GM23338 (cell line): ENCODE results near the gene DYNLRB1. TPM values are rescaled to one million over a fixed set of nuclear protein-coding genes. Genes with fewer than 3 reads are reported as not detected.

Experiments
- ATAC-seq: fragments of 200-7000 bp; cut with Tn5 transposase; 3 replicates; pipeline ENCODE4 v1.9.1; 2020
- DNase-seq: peaks from one replicate; pipeline ENCODE4 v3.0.0-alpha.2; 2015; ENCODE audit warnings: low spot score
- H2AFZ ChIP-seq: fragments of 200-600 bp; sonication (generic); 2 replicates; pipeline ENCODE4 v1.8.0; 2016; ENCODE audit warnings: antibody characterized with exemption, mild to moderate bottlenecking, moderate library complexity
- H3F3A ChIP-seq: fragments of 200-600 bp; sonication (generic); replicated peaks from 2 replicates; pipeline ENCODE4 v1.8.0; 2017; ENCODE audit warnings: antibody characterized with exemption, mixed run types, low read depth
- H3K27ac ChIP-seq: fragments of 200-600 bp; sonication (generic); 2 replicates; pipeline ENCODE4 v1.6.1; 2016; ENCODE audit warnings: low read depth
- H3K27me3 ChIP-seq: fragments of 200-600 bp; sonication (generic); 2 replicates; pipeline ENCODE4 v1.8.0; 2016; ENCODE audit warnings: mild to moderate bottlenecking, mixed run types, moderate library complexity; ENCODE audit not compliant: insufficient read depth
- H3K36me3 ChIP-seq: fragments of 200-600 bp; sonication (generic); 2 replicates; pipeline ENCODE4 v1.8.0; 2016; ENCODE audit warnings: mild to moderate bottlenecking; ENCODE audit not compliant: insufficient read depth
- H3K4me1 ChIP-seq: fragments of 200-600 bp; sonication (generic); 2 replicates; pipeline ENCODE4 v1.8.0; 2016; ENCODE audit warnings: mild to moderate bottlenecking, moderate library complexity; ENCODE audit not compliant: insufficient read depth
- H3K4me2 ChIP-seq: fragments of 200-600 bp; sonication (generic); 2 replicates; pipeline ENCODE4 v1.7.1; 2017; ENCODE audit warnings: mixed run types
- H3K4me3 ChIP-seq: fragments of 200-600 bp; sonication (generic); 2 replicates; pipeline ENCODE4 v1.6.1; 2016; ENCODE audit warnings: mixed run types
- H3K79me2 ChIP-seq: fragments of 200-600 bp; sonication (generic); replicated peaks from 2 replicates; pipeline ENCODE4 v1.8.0; 2017; ENCODE audit warnings: mild to moderate bottlenecking; ENCODE audit not compliant: insufficient read depth
- H3K9me2 ChIP-seq: fragments of 200-600 bp; sonication (generic); 2 replicates; pipeline ENCODE4 v1.8.0; 2017; ENCODE audit not compliant: insufficient read depth
- H4K20me1 ChIP-seq: fragments of 200-600 bp; sonication (generic); replicated peaks from 2 replicates; pipeline ENCODE4 v1.8.0; 2017; ENCODE audit warnings: mild to moderate bottlenecking; ENCODE audit not compliant: insufficient read depth
- H3K27ac Mint-ChIP-seq: 2 replicates; pipeline ENCODE4 v1.8.0; 2020; ENCODE audit warnings: inconsistent platforms, mild to moderate bottlenecking, moderate library complexity, mixed read lengths
- H3K27me3 Mint-ChIP-seq: 3 replicates; pipeline ENCODE4 v1.8.0; 2022; ENCODE audit warnings: low read depth, mild to moderate bottlenecking, moderate library complexity, mixed read lengths, inconsistent platforms; ENCODE audit not compliant: insufficient read depth, poor library complexity
- H3K36me3 Mint-ChIP-seq: 3 replicates; pipeline ENCODE4 v1.8.0; 2021; ENCODE audit warnings: low read depth, mild to moderate bottlenecking, inconsistent platforms, moderate library complexity, mixed read lengths
- H3K4me1 Mint-ChIP-seq: 3 replicates; pipeline ENCODE4 v1.8.0; 2020; ENCODE audit warnings: mild to moderate bottlenecking, inconsistent platforms, mixed read lengths
- H3K4me3 Mint-ChIP-seq: 3 replicates; pipeline ENCODE4 v1.8.0; 2021; ENCODE audit warnings: moderate library complexity, mild to moderate bottlenecking, inconsistent platforms, mixed read lengths
- H3K9me3 Mint-ChIP-seq: 3 replicates; pipeline ENCODE4 v1.8.0; 2020; ENCODE audit warnings: moderate library complexity, mild to moderate bottlenecking, inconsistent platforms, mixed read lengths
- EZH2 ChIP-seq: fragments of 200-600 bp; sonication (generic); IDR thresholded peaks from one replicate; pipeline ENCODE4 v1.8.0; 2017; ENCODE audit warnings: antibody characterized with exemption, mild to moderate bottlenecking, low read depth; ENCODE audit not compliant: unreplicated experiment
- EZH2phosphoT487 ChIP-seq: fragments of 200-600 bp; sonication (generic); IDR thresholded peaks from one replicate; pipeline ENCODE4 v1.8.1; 2018; ENCODE audit warnings: antibody characterized with exemption; ENCODE audit not compliant: unreplicated experiment
- JUNB ChIP-seq: IDR thresholded peaks from one replicate; pipeline ENCODE4 v1.6.1; 2016; ENCODE audit warnings: antibody characterized with exemption; ENCODE audit not compliant: unreplicated experiment
- NANOG ChIP-seq: IDR thresholded peaks from 2 replicates; pipeline ENCODE4 v1.6.1; 2016; ENCODE audit warnings: antibody characterized with exemption, borderline replicate concordance
- POLR2AphosphoS5 ChIP-seq: IDR thresholded peaks from 2 replicates; pipeline ENCODE4 v1.6.1; 2016; ENCODE audit warnings: antibody characterized with exemption, low read depth
- ZNF114 ChIP-seq: fragments of 250-450 bp; sonication (Bioruptor Pico); IDR thresholded peaks from 2 replicates; pipeline ENCODE4 v1.5.0; 2020; ENCODE audit warnings: mild to moderate bottlenecking, moderate library complexity
- ZNF331 ChIP-seq: fragments of 250-450 bp; sonication (Bioruptor Pico); IDR thresholded peaks from 2 replicates; pipeline ENCODE4 v1.5.0; 2020; ENCODE audit warnings: low read depth, mild to moderate bottlenecking, moderate library complexity
- polyA plus RNA-seq: library from polyadenylated mRNA; unstranded; fragments of >200 nt; fragmentation: Nextera tagmentation; extraction: Ambion mirVana; gene quantifications from 2 replicates; pipeline ENCODE4 v1.2.1, GENCODE V29; 2016
- total RNA-seq: library from RNA; depleted of rRNA; stranded (reverse); fragments of >200 nt; shearing (Covaris generic); gene quantifications from 2 replicates; pipeline ENCODE4 v1.2.3, GENCODE V29; 2014
- TF ChIP-seq, protein P1 (sequence below): IDR thresholded peaks from 2 replicates; pipeline ENCODE4 v1.6.1; 2016; ENCODE audit warnings: antibody characterized with exemption
- TF ChIP-seq, protein P2 (sequence below): IDR thresholded peaks from one replicate; pipeline ENCODE4 v1.6.1; 2018; ENCODE audit warnings: antibody characterized with exemption; ENCODE audit not compliant: unreplicated experiment

The DYNLRB1 gene
- total and polyA plus RNA-seq, 2 experiments from 2014 or later = 107 to 376 TPM

DNA sequence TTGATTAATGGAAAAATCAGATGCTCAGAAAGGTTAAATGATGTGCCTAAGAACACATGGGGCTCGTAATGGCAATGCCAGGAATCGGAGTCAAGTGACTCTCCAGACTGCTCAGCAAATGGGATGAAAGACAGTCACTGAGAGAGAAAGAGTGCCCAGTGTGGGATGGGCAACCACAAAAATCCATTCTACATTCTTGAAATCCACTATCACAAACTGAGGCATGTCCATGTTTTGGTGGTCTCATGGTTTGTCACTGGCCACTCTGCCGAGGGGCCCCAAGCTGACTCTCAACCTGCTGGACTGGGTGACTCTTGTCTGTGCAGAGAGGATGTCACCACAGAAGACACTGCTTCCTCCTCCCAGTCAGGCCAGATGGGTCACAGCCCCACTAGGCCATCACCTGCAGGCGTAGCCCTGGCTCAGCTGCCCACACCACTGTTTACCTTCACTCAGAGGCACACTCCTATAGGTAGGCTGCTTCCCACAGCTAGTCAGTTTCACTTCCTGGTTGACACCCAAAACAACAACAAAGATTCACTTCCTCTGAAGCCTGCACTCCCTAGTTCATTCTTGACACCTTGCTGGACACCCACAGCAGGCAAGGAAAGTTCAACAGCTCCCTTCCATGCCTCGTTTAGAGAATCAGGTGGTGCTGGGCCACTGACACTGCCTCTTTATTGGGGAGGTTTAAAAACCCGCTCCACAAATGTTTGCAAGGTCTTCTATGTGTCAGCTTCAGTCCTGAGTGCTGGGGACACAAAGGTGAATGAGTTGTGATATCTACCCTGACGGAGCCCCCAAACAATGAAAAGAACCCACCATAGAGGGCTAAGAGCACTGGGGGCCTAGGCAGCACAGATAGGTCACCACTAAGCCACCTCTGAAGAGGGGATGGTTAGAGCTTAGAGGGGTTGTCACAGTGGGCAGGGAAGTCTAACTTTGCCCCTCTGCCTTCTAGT, 64.0 kb downstream of the DYNLRB1 start:
- Histone ChIP-seq H3K27me3 (no peaks in the 10 kb centered on the region), H4K20me1 (no peaks in the 10 kb centered on the region), H3K79me2 (no peaks in the 10 kb centered on the region), H3K27ac (no peak overlapping the region), H3F3A (no peaks in the 10 kb centered on the region), H3K4me2 (no peak overlapping the region), H3K9me2 (no peaks in the 10 kb centered on the region), H3K4me1 (no peaks in the 10 kb centered on the region), H3K36me3 (no peaks in the 10 kb centered on the region; the same call in 1 of the 2 replicates), H2AFZ (no peak overlapping the region), H3K4me3 (no peak overlapping the region)
- H3K36me3 Mint-ChIP-seq = peaks cover 4% of the 10 kb centered on the region; the same call in 2 of the 3 replicates
- H3K27me3 Mint-ChIP-seq = peaks cover 4% of the 10 kb centered on the region
- H3K4me3 Mint-ChIP-seq = no peak overlapping the region
- TF ChIP-seq POLR2AphosphoS5 (no peak), JUNB (no peak), ZNF331 (no peak), NANOG (no peak), EZH2 (no peak), EZH2phosphoT487 (no peak), ZNF114 (CRISPR knock-in tag) (no peak)
- TF ChIP-seq, protein P1, sequence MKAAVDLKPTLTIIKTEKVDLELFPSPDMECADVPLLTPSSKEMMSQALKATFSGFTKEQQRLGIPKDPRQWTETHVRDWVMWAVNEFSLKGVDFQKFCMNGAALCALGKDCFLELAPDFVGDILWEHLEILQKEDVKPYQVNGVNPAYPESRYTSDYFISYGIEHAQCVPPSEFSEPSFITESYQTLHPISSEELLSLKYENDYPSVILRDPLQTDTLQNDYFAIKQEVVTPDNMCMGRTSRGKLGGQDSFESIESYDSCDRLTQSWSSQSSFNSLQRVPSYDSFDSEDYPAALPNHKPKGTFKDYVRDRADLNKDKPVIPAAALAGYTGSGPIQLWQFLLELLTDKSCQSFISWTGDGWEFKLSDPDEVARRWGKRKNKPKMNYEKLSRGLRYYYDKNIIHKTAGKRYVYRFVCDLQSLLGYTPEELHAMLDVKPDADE = no peak
- TF ChIP-seq, protein P2, sequence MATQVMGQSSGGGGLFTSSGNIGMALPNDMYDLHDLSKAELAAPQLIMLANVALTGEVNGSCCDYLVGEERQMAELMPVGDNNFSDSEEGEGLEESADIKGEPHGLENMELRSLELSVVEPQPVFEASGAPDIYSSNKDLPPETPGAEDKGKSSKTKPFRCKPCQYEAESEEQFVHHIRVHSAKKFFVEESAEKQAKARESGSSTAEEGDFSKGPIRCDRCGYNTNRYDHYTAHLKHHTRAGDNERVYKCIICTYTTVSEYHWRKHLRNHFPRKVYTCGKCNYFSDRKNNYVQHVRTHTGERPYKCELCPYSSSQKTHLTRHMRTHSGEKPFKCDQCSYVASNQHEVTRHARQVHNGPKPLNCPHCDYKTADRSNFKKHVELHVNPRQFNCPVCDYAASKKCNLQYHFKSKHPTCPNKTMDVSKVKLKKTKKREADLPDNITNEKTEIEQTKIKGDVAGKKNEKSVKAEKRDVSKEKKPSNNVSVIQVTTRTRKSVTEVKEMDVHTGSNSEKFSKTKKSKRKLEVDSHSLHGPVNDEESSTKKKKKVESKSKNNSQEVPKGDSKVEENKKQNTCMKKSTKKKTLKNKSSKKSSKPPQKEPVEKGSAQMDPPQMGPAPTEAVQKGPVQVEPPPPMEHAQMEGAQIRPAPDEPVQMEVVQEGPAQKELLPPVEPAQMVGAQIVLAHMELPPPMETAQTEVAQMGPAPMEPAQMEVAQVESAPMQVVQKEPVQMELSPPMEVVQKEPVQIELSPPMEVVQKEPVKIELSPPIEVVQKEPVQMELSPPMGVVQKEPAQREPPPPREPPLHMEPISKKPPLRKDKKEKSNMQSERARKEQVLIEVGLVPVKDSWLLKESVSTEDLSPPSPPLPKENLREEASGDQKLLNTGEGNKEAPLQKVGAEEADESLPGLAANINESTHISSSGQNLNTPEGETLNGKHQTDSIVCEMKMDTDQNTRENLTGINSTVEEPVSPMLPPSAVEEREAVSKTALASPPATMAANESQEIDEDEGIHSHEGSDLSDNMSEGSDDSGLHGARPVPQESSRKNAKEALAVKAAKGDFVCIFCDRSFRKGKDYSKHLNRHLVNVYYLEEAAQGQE = no peak
- DNase-seq (no peak), ATAC-seq (no peak)
- no peaks in the 10 kb centered on the region for H3K9me3 Mint-ChIP-seq
- H3K27ac Mint-ChIP-seq = no peak overlapping the region
- no peaks in the 10 kb centered on the region for H3K4me1 Mint-ChIP-seq
